SK-N-SH (cell line): ENCODE measurements around the gene ATXN2.

Experiments used
- CTCF ChIP-seq: fragments of 200-600 bp; sonication (generic); IDR thresholded peaks from 2 replicates; pipeline ENCODE4 v1.6.1; 2017; ENCODE audit warnings: antibody characterized with exemption, mild to moderate bottlenecking, moderate library complexity
- EZH2phosphoT487 ChIP-seq: fragments of 200-600 bp; sonication (generic); IDR thresholded peaks from 2 replicates; pipeline ENCODE4 v1.6.1; 2017; ENCODE audit warnings: low read depth, mixed run types, mild to moderate bottlenecking, antibody characterized with exemption, moderate library complexity, borderline replicate concordance
- POLR2AphosphoS5 ChIP-seq: IDR thresholded peaks from 2 replicates; pipeline ENCODE4 v1.6.1; 2012; ENCODE audit warnings: low read depth, low read length
- TCF12 ChIP-seq: IDR thresholded peaks from 2 replicates; pipeline ENCODE4 v1.4.0; 2012

GRCh38 chr12:111488798-111489197 is 110.3 kb downstream of the ATXN2 start:
- TF ChIP-seq EZH2phosphoT487 (no peak), TCF12 (no peak), POLR2AphosphoS5 (no peak), CTCF (no peak)
